CD14-positive monocyte (primary cell): ENCODE results near the gene RGS9. TPM values are rescaled to one million over a fixed set of nuclear protein-coding genes. Genes with fewer than 3 reads are reported as not detected.

Experiments
- DNase-seq, 3 donors: peaks; one replicate each; pipeline ENCODE4 v3.0.0-alpha.2; 2011 to 2022
- H2AFZ ChIP-seq: 2 replicates; pipeline ENCODE4 v1.6.0; 2012; ENCODE audit warnings: mild to moderate bottlenecking, low read depth, low read length, inconsistent platforms; ENCODE audit not compliant: insufficient read depth, poor library complexity, severe bottlenecking
- H3K27ac ChIP-seq, 2 donors: 1 replicate in 1 of 2; 2 replicates in 1 of 2; pipeline ENCODE4 v1.5.1; 2012 to 2013; ENCODE audit warnings: low read length in 2 of 2, control low read depth in 1 of 2, inconsistent platforms in 1 of 2, low read depth in 1 of 2, mild to moderate bottlenecking in 1 of 2
- H3K27me3 ChIP-seq, 2 donors: one replicate each; pipeline versions ENCODE4 v1.6.0 to v1.6.1; 2011 to 2013; ENCODE audit warnings: low read length in 2 of 2; ENCODE audit not compliant: control insufficient read depth in 2 of 2, insufficient read depth in 2 of 2
- H3K36me3 ChIP-seq, 2 donors: replicated peaks in 1 of 2; 1 replicate in 1 of 2; 2 replicates in 1 of 2; pipeline versions ENCODE4 v1.5.1 to v1.6.1; 2012 to 2013; ENCODE audit warnings: low read length in 2 of 2, control low read depth in 1 of 2, inconsistent platforms in 1 of 2, mild to moderate bottlenecking in 1 of 2; ENCODE audit not compliant: insufficient read depth in 2 of 2, control insufficient read depth in 1 of 2
- H3K4me1 ChIP-seq, 2 donors: 1 replicate in 1 of 2; 2 replicates in 1 of 2; pipeline versions ENCODE4 v1.5.1 to v1.6.1; 2012 to 2013; ENCODE audit warnings: low read length in 2 of 2, control low read depth in 1 of 2, inconsistent platforms in 1 of 2, mild to moderate bottlenecking in 1 of 2, moderate library complexity in 1 of 2; ENCODE audit not compliant: insufficient read depth in 2 of 2, control insufficient read depth in 1 of 2
- H3K4me2 ChIP-seq: replicated peaks from 2 replicates; pipeline ENCODE3; 2012; ENCODE audit warnings: low read length, moderate library complexity, mild to moderate bottlenecking; ENCODE audit not compliant: poor library complexity, severe bottlenecking; ENCODE audit errors: extremely low read depth
- H3K4me3 ChIP-seq, 3 experiments: fragments of 200-600 bp in 1 of 3; sonication (generic) in 1 of 3; replicated peaks in 1 of 3; 1 replicate in 2 of 3; 2 replicates in 1 of 3; pipeline ENCODE4 v1.5.1; 2011 to 2013; ENCODE audit warnings: low read length in 3 of 3, mild to moderate bottlenecking in 3 of 3, control low read depth in 2 of 3, low read depth in 2 of 3, inconsistent platforms in 1 of 3, moderate library complexity in 1 of 3
- H3K79me2 ChIP-seq: 2 replicates; pipeline ENCODE4 v1.6.0; 2012; ENCODE audit warnings: mild to moderate bottlenecking, control low read depth, inconsistent platforms, low read length, moderate library complexity; ENCODE audit not compliant: insufficient read depth
- H3K9ac ChIP-seq: 2 replicates; pipeline ENCODE4 v1.6.0; 2017; ENCODE audit warnings: low read length, mild to moderate bottlenecking; ENCODE audit not compliant: insufficient read depth, poor library complexity, severe bottlenecking
- H3K9me3 ChIP-seq, 2 donors: replicated peaks in 1 of 2; 1 replicate in 1 of 2; 2 replicates in 1 of 2; pipeline versions ENCODE4 v1.5.1 to v1.6.1; 2012 to 2013; ENCODE audit warnings: low read length in 2 of 2, control low read depth in 1 of 2; ENCODE audit not compliant: control insufficient read depth in 1 of 2, insufficient read depth in 1 of 2
- H4K20me1 ChIP-seq: 2 replicates; pipeline ENCODE4 v1.6.0; 2012; ENCODE audit warnings: mild to moderate bottlenecking, low read length, control low read depth, moderate library complexity; ENCODE audit not compliant: insufficient read depth
- H3K27ac Mint-ChIP-seq, 7 donors: one replicate each; pipeline ENCODE4 v1.8.0; 2020; ENCODE audit warnings: mild to moderate bottlenecking in 7 of 7, mixed read lengths in 7 of 7, moderate library complexity in 6 of 7, inconsistent platforms in 2 of 7
- H3K27me3 Mint-ChIP-seq, 3 donors: one replicate each; pipeline ENCODE4 v1.8.0; 2021 to 2022; ENCODE audit warnings: low read depth in 3 of 3, mild to moderate bottlenecking in 3 of 3, mixed read lengths in 3 of 3, moderate library complexity in 3 of 3, inconsistent platforms in 1 of 3
- H3K36me3 Mint-ChIP-seq, 2 donors: one replicate each; pipeline ENCODE4 v1.8.0; 2020; ENCODE audit warnings: mixed read lengths in 2 of 2, inconsistent platforms in 1 of 2, mild to moderate bottlenecking in 1 of 2
- H3K4me1 Mint-ChIP-seq: one replicate; pipeline ENCODE4 v1.8.0; 2020; ENCODE audit warnings: mild to moderate bottlenecking, mixed read lengths
- H3K4me3 Mint-ChIP-seq, 2 donors: one replicate each; pipeline ENCODE4 v1.8.0; 2020; ENCODE audit warnings: mild to moderate bottlenecking in 2 of 2, mixed read lengths in 2 of 2, moderate library complexity in 1 of 2
- H3K9me3 Mint-ChIP-seq, 7 donors: one replicate each; pipeline ENCODE4 v1.8.0; 2020 to 2022; ENCODE audit warnings: mixed read lengths in 7 of 7, mild to moderate bottlenecking in 6 of 7, moderate library complexity in 6 of 7, inconsistent platforms in 2 of 7
- WGBS: methylation state at CpG from one replicate; pipeline ENCODE4 v1.1.5; 2013; ENCODE audit warnings: missing lambda C conversion rate; ENCODE audit not compliant: insufficient coverage; 5-methylcytosine and 5-hydroxymethylcytosine counted together
- intact Hi-C, 2 donors: fragments of 100-400 bp; cut with micrococcal nuclease; formaldehyde crosslinking; loops; one replicate each; pipeline versions ENCODE4 v1.15.0 to v1.15.1; 2023
- polyA plus RNA-seq, 3 donors: library from polyadenylated mRNA; depleted of rRNA in 1 of 3; unstranded in 2 of 3; stranded (reverse) in 1 of 3; fragments of 300-500 nt in 2 of 3; fragments of >200 nt in 1 of 3; fragmentation: Illumina TruSeq in 2 of 3; gene quantifications; 1 replicate in 2 of 3; 2 replicates in 1 of 3; pipeline ENCODE4 v1.2.3, GENCODE V29; 2012 to 2021
- TF ChIP-seq, protein P1 (sequence below): fragments of 200-600 bp; IDR thresholded peaks from one replicate; pipeline ENCODE4 v1.8.0; 2022; ENCODE audit warnings: antibody characterized with exemption, mild to moderate bottlenecking

Gene RGS9
- polyA plus RNA-seq, 3 donors, result 0.08 TPM; not detected in 2

DNA sequence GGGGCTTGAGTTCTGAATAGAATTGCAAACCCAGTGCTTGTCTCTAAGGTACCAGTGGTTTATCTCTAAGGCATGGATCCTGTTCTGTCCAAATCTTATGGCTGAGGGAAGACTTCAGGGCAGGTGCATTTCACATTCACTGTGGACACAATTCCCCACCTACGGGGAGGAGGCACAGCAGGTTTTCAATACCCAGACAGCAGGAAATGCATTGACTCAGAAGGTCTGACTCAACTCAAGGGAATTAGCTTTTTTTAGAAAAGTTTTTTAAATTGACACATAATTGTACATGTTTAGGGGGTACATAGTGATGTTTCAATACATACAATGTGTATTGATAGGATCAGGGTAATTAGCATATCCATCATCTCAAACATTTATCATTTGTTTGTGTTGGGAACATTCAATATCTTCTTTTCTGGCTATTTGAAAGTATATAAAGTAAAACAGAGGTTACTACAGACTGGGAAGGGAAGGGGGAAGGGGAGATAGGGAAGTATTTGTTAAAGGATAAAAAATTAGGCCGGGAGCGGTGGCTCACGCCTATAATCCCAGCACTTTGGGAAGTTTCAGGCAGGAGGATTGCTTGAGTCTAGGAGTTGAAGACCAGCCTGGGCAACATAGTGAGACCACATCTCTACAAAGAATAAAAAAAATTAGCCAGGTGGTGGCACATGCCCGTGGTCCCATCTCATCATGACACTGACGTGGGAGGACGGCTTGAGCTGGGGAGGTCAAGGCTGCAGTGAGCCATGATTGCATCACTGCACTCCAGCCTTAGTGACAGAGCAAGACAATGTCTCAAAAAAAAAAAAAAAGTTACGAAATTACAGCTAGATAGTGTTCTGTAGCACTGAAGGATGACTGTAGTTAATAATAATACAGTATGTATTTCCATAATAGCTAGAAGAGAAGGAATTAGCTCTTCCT, 54.9 kb downstream of the RGS9 start:
- Mint-ChIP-seq H3K9me3 (no peaks in the 10 kb centered on the region), H3K4me1 (peaks cover 15% of the 10 kb centered on the region), H3K36me3 (no peaks in the 10 kb centered on the region), H3K4me3 (no peak overlapping the region), H3K27me3 (peaks cover 2 to 3% (median 2%) of the 10 kb centered on the region in 3 donors), H3K27ac (peak overlapping the region in 2 of 7 donors; percentile 20 to 43)
- intact Hi-C loops, result no loop called here
- Histone ChIP-seq H3K36me3 (no peaks in the 10 kb centered on the region), H3K9me3 (no peaks in the 10 kb centered on the region), H3K4me1 (no peaks in the 10 kb centered on the region), H3K27me3 (no peaks in the 10 kb centered on the region), H2AFZ (no peak overlapping the region), H3K27ac (no peak overlapping the region), H4K20me1 (no peaks in the 10 kb centered on the region), H3K4me2 (no peak overlapping the region), H3K79me2 (no peaks in the 10 kb centered on the region), H3K4me3 (no peak overlapping the region), H3K9ac (no peak overlapping the region)
- TF ChIP-seq, protein P1, sequence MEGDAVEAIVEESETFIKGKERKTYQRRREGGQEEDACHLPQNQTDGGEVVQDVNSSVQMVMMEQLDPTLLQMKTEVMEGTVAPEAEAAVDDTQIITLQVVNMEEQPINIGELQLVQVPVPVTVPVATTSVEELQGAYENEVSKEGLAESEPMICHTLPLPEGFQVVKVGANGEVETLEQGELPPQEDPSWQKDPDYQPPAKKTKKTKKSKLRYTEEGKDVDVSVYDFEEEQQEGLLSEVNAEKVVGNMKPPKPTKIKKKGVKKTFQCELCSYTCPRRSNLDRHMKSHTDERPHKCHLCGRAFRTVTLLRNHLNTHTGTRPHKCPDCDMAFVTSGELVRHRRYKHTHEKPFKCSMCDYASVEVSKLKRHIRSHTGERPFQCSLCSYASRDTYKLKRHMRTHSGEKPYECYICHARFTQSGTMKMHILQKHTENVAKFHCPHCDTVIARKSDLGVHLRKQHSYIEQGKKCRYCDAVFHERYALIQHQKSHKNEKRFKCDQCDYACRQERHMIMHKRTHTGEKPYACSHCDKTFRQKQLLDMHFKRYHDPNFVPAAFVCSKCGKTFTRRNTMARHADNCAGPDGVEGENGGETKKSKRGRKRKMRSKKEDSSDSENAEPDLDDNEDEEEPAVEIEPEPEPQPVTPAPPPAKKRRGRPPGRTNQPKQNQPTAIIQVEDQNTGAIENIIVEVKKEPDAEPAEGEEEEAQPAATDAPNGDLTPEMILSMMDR, result no peak
- WGBS, result 60% methylated on average over 1 of the region's 8 CpGs
- DNase-seq, result peak in 2 of 3 donors; percentile 18 to 45

- H3K4me2 ChIP-seq, result no peak overlapping the region
- peaks cover 2 to 3% (median 2%) of the 10 kb centered on the region in 3 donors for H3K27me3 Mint-ChIP-seq
- no peaks in the 10 kb centered on the region for H3K9me3 Mint-ChIP-seq
- intact Hi-C loops, result no loop called here
- H3K79me2 ChIP-seq, result no peaks in the 10 kb centered on the region
- WGBS, result no CpG with 5 or more reads among the region's 5 CpGs
- no peak overlapping the region for H3K27ac Mint-ChIP-seq
- TF ChIP-seq, protein P1, result no peak
- H3K4me3 Mint-ChIP-seq, result no peak overlapping the region
- H3K9me3 ChIP-seq, result no peaks in the 10 kb centered on the region
- H3K27me3 ChIP-seq, result no peaks in the 10 kb centered on the region
- H3K36me3 ChIP-seq, result no peaks in the 10 kb centered on the region
- H3K9ac ChIP-seq, result no peak overlapping the region
- H4K20me1 ChIP-seq, result no peaks in the 10 kb centered on the region
- H3K4me1 Mint-ChIP-seq, result peaks cover 15% of the 10 kb centered on the region
- H3K27ac ChIP-seq, result no peak overlapping the region
- no peaks in the 10 kb centered on the region for H3K4me1 ChIP-seq
- H2AFZ ChIP-seq, result no peak overlapping the region
- DNase-seq, result peak in 1 of 3 donors; percentile 47
- H3K36me3 Mint-ChIP-seq, result no peaks in the 10 kb centered on the region
- no peak overlapping the region for H3K4me3 ChIP-seq
Observed at GRCh38 chr17:65193305-65193704, 56.1 kb downstream of the RGS9 start.
